GM23248 (cell line): ENCODE data around the gene TOP3A.

Source experiments
- EZH2 ChIP-seq: fragments of 200-600 bp; sonication (generic); IDR thresholded peaks from 2 replicates; pipeline ENCODE4 v1.6.1; 2018; ENCODE audit warnings: antibody characterized with exemption, mild to moderate bottlenecking; ENCODE audit not compliant: insufficient read depth, poor library complexity, severe bottlenecking
- EZH2phosphoT487 ChIP-seq: fragments of 200-600 bp; sonication (generic); IDR thresholded peaks from 2 replicates; pipeline ENCODE4 v1.6.1; 2018; ENCODE audit warnings: antibody characterized with exemption, moderate library complexity, mild to moderate bottlenecking, low read depth; ENCODE audit not compliant: insufficient read depth

DNA sequence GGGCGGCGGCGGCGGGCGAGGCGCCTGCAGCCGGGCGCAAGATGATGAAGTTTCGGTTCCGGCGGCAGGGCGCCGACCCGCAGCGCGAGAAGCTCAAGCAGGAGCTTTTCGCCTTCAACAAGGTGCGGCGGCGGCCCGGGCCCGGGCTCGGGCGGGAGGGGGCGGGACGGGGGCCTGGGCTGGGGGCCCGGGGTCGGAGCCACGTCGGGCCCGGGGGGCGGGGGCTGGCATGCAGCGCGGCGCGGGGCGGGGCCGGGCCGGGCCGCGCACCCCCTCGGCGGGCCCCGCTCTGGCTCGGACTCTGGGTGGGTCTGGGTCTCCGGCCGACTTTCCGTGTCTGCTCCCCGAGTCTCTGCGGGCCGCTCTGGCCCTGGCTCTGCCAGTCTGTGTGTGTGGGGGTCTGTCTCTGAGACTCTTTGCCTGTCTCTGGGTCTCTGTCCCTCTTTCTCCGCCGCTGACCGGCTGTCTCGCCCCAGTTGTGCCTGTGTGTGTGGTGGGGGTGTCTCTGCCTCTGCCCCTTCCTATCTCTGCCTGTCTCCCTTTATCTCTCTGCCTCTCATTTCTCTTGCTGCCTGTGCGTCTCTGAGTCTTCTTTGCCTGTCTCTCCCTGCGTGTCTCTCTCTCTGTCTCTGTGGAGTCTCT is 89.0 kb downstream of the TOP3A start:
- TF ChIP-seq EZH2phosphoT487 (no peak), EZH2 (no peak)
